CD1c-positive myeloid dendritic cell (primary cell): ENCODE data around the gene CTLA4.
A peak's percentile ranks its signal among the peaks of the same experiment; 100 is the strongest.

ENCODE experiments used
- DNase-seq: peaks from one replicate; pipeline ENCODE4 v3.0.0-alpha.2; 2016; ENCODE audit errors: extremely low spot score

CTLA4 gene

DNA sequence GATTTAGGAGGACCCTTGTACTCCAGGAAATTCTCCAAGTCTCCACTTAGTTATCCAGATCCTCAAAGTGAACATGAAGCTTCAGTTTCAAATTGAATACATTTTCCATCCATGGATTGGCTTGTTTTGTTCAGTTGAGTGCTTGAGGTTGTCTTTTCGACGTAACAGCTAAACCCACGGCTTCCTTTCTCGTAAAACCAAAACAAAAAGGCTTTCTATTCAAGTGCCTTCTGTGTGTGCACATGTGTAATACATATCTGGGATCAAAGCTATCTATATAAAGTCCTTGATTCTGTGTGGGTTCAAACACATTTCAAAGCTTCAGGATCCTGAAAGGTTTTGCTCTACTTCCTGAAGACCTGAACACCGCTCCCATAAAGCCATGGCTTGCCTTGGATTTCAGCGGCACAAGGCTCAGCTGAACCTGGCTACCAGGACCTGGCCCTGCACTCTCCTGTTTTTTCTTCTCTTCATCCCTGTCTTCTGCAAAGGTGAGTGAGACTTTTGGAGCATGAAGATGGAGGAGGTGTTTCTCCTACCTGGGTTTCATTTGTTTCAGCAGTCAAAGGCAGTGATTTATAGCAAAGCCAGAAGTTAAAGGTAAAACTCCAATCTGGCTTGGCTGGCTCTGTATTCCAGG lies at the start of gene CTLA4:
Gene CTLA4 (plus strand): TSS at position 211 of the 640 bp plus-strand sequence. CDS start 172 bp downstream, at position 383.
- peak; percentile 17 for DNase-seq

DNA sequence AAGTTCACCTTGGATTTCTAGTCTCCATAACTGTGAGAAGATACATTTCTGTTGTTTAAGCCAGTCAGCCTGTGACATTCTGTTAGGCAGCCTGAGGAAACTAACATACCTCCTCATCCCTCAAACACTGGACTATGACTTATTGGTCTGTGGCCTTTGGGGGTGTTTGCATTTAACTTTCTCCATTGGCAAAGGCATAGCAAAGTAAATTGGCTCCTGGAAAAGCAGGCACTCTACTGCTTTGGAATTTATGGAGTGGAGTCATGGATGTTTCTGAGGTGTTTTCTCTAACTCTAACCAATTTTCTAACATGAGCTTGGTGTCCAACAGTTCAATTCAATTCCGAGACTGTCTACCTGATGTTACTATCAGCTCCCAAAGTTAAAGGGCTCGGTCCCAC lies 48.9 kb upstream of the CTLA4 start:
- DNase-seq: no peak

DNA sequence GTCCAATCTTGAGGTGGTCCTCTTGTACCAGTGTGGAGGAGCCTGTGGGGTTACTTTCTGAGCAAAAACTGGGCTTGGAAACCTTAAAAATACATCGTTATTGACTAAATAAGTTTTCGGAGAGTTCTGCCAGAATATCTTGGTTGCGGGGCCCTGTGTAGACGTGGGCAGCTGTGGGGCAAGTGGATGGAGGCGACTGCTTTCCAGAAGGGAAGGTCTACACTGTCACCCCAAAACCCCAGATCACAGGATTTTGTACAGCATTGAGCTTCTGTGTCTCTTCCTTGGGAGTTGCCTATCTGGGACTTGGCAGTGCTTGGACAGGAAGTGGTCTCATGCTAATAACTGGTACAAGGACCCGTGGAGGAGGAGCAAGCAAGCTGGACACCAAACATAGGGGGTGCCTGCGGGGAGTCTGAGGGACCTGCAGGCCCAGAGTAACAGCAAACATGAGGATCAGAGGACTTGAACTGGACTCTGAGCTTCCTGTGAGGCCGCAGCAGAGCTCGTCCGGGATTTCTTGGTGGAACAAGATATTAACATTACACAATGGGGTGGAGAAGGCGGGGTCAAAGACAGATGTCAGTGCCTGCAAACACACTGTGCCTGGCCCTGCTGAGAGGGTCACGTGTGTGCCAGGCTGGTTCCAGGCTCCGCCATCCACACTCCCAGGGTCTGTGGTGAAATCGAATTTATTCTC lies 48.0 kb upstream of the CTLA4 start:
- DNase-seq: no peak

DNA sequence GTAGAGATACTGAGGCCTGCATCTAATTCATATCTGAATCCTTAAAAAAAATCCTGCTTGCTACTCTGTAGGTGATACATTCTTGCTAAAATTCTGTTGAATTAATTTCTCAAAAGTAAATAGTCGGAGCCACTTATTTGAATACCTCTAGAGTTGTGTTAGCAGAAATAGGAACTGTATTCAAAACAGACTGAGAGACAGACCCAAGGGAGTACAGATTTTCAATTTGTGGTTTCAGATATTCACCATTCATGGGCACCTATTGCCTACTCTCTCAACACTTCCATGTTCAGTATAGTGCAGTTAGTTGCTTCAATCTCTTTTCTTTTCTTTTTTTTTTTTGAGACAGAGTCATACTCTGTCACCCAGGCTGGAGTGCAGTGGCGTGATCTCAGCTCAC lies 46.6 kb upstream of the CTLA4 start:
- no peak for DNase-seq

DNA sequence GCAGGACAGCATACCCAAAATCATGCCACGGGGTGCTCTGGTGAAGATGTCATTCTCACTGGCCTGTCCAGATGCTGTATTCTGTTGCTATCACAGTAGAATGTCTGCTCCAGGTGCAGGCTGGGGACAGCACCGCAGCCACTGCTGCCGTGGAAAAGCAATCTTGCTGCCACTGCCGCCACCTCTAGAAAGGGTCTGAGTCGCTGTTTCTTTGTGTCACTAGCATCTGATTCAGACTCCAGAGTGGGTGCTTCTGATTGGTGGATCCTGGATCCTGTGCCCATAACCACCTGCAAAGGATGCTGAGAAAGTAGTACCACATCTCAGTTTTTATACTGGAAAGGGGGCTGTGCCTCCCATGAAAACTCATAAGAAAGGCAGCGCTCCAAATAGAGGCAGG lies 45.3 kb upstream of the CTLA4 start:
- DNase-seq: no peak

DNA sequence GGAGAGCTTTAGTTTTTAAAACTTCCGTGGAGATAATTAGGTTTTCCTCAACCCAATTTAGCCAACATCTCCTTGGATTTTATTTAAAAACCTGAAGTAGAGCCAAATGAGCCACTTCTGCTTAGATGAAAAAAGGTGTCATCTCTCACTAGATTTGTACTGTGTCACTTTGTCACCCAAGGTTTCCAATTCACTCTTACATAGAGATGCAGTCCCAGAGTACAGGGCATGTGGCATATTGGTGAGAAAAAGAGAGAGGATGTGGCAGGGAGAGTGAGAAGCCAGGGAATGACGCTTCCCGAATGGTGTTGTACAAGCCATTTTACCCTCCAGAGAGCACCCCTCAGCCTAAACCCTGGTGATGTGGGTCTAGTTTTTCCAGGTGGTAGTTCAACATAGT lies 44.4 kb upstream of the CTLA4 start:
- no peak for DNase-seq

DNA sequence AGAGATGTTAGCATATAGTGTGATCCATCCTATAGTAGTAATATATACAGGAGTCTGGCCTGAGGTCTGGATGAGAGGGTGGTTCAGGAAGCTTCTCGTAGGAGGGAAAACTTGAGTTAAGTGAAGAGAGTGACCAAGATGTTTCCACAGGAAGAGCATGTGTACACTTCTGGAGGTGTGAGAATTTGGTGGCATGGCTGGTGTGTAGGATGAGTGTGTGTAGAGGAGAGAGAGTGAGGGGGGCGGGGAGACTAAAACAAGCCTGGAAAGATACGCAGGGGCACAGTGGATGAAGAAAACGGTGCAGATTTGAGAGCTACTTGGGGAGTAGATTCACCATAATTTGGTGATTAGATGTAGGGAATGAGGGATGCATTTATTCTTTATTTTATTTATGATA lies 43.5 kb upstream of the CTLA4 start:
- DNase-seq: no peak

DNA sequence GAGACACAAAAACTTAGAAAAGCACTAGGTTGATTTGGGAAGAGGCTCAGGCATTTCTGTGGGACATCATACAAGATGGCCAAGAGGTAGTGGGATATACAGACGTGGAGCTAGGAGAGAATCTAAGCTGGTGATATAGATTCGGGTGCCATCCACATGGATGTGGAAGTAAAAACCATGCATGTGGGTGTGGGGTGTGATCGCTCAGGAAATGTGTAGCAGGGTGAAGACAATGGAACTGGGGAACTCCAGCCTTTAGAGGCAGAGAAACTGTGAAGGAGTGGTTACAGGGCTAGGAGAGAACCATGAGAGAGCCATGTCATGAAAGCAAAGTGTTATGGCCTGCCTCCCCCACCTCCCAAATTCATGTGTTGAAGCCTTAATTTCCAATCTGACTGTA lies 43.0 kb upstream of the CTLA4 start:
- DNase-seq: peak; percentile 42

DNA sequence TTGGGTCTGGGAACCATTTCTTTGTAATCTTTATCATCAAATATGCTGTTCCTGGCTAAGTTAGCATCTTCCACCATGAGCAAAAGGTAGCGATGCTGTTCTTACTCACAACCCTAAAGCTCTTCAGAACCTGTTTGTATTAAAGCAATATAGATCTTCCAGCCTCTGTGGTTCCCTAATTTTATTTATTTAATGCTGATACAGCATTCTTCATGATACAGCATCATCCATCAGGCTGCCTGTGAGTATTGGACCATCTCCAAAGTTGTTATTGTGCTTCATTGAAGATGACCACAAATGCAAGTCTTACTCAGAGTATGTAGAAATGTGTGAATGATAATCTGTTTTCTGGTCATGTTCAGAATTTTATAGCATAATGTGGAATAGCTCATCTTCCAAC lies 40.9 kb upstream of the CTLA4 start:
- no peak for DNase-seq

DNA sequence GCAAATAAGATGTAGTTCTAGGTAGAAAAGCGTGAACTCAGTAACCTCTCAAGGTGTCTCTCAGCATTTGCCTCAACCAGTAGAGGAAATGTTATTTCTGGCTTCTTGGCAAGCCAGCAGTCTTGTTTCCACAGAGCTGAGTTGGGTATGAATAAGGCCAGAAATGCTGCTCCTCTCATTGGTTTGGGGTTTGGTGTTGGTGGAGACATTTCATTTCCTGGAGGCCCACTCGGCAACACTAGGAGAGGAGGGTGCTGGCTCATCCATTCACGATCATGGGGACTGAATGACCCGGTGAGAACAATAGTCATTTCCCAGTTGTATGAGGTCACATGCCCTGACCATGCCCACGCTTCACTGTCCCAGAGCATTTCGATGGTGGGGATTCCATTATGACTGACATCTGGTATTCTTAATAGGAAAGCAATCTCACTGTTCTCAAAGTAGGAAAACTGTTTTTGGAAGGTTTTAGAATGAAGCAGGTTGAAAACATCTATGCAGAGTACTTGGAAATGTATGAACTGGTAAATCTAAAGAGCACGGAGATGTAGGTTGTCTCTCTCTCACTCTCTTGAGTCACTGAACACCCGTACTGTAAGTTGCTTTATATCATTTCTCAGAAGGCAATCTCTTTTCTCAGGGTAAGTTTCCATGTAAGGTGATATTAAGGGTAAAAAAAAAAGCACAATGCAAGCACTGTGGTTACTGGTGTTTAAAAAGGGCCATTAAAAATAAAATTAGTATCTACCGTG lies 37.1 kb upstream of the CTLA4 start:
- DNase-seq: no peak

DNA sequence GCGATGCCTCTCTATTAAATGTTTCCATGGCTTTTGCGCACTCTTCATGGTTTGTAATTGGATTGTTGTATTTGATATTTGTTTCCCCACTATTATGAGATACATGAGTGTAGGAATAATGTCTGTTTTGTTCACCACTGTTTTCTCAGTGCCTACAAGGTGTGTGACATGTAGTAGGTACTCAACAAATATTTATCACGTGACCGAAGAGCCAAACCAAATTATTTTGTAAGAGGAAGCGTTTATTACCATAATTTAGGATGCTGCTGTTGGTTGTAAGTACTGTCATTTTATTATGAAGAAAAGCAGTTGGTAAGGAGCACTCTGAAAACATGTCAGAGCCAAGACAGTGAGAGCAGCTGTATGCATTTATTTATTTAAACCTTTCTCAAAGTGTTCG lies 32.2 kb upstream of the CTLA4 start:
- no peak for DNase-seq

DNA sequence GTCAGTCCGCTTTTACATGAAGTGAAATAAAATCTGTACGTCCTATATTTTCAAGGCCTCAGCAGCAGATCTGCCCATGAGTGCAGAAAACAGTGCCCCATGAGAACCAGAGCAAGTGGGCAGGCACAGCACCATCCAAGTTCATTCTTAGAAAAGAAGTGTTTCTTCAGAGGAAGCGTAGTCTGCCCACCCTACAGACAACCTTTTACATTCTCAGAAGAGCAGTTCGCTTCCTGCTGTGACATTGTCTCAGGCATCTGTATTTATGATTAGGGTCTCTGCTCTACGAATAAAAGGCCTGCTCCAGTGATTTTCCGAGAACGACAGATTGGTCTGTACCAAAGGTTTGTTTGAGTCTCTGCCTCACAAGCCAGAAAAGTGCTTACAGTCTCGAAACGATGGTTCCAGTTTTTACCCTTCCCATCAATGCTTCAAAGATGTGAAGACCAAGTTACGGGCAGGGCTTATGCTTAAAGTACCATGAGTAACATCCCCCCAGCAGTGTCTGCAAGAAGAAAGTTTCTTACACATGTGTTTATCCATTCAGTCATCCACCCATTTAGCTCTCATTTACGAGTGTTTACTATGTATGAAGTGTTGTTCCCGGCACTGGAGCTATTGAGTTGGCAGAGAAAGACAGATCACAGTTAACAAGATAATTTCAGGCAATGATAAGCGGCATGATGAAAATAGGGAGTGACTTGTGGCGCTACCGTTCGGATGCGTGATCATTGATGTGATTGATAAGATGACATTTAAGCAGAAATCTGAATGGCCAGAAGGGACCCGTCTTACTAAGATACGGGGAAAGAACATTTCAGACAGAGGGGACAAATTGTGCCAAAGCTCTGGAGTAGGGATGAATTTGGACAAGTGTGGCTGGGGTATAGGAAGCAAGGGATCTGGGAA lies 31.4 kb upstream of the CTLA4 start:
- DNase-seq: no peak

DNA sequence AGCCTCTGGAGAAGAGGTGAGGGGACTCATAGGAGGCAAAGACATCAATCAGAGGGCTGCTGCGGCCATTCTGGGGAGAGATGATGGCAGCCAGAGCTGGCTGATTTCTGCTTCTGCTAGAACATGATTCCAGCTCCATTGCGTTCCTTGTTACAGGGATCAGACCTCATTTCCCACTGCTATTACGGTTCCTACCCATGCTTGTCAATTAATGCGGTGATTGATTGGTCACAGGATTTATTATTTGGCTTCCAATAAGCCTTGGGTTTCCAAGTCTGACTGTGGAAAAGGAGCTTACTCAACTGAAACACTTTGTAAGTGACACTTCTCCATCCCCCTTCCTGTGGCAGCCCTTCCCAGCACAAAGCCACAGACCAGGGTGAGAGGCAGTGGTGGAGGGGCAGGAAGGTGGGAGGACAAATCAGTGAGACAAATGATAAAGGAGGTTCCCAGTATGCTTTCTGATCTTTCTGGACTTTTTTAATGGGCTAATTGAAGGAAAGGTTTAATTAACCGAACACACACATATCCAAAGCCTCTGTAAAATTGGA lies 26.8 kb upstream of the CTLA4 start:
- no peak for DNase-seq

DNA sequence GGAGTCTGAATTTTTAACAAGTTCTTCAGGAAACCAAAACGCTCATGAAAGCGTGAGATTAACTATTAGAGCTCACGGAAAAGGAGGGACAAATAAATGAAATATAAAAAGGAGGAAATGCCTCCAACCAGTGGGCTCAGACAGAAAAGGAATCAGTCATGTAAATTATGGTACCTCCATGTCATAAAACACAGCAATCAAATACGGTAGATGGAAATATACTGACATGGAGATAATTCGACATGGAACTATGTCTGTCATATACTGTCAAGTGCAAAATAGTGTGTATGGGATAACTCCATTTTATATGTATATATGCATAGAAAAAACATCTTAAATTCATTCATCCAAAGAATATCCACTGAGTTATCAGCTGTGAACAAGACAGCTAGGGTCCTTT lies 25.9 kb upstream of the CTLA4 start:
- DNase-seq: no peak

DNA sequence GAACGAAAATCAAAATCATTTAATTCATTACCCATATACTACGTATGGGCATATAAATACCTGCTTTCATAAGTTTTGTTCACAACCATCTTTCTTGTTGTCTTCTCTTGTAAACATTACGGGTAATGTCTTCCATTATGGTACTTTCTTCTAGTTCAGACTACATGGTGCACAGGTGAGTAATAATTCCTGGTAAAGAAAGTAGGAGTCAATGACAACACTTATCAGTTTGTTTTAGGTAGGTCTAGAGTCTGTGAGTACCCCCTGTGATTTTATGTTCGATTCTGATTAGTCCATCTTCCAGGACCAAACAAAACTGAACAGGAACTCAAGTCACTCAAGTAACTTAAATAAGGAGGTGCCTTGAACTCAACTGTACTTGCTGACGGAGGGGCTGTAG lies 25.2 kb upstream of the CTLA4 start:
- no peak for DNase-seq

DNA sequence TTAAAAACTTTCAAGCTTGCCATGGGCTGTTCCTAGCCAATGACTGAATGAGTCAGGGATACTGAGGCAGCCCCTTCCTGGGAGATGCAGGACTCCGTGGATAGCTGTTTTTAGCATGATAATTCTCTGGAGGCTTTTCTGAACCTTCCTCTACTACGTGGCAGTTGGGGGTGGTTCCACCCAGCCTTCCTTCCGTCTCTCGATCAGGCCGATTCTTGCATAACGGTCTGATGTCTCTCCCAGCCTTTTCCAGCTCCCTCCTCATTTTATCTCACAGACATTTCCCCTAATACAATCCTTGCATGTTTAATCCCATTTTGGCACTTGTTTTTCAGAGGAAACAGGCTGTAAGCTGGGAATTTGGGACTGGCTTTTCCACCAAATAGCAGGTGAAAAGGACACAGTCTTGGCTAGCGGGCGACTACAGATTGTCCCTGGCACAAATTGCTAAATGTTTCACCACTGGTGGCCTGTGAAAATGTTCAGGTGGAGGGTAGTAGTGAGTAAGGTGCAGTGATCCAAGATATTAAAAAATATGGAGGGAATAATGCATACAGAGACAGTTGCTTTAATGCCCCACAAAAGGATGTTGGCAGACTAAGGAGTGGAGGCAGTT lies 21.0 kb upstream of the CTLA4 start:
- DNase-seq: no peak

DNA sequence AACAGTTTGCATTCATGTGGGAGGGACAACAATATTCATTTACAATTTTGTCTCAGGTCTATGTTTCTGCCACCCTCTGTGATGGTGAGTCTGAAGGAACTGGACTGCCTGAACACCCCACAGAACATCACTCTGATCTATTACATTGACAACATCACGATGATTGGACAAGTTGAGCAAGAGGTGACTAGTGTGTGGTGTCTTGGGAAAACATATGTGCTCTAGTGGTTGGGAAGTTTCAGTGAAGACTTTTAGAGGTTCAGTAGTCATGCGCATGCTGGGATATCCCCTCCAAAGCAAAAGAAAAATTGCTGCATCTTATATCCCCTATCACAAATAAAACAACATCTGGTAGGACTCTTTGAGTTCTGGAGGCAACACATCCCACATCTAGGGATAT lies 18.6 kb upstream of the CTLA4 start:
- no peak for DNase-seq

DNA sequence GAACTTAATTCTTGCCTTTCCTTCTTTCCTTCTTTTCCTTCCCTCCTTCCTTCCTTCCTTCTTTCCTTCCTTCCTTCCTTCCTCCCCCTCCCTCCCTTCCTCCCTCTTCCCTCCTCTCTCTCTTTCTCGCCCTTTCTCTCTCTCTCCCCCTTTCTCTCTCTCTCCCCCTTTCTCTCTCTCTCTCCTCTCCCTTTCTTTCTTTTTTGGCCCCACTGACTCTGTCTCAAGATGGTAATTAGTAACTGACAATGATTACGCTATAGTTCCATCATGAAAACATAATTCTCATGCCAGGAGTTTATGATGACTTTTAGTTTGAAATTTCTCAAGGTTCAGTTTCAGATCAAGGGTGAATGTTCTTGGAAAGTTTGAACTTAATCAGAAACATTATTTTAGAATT lies 14.8 kb upstream of the CTLA4 start:
- DNase-seq: no peak

DNA sequence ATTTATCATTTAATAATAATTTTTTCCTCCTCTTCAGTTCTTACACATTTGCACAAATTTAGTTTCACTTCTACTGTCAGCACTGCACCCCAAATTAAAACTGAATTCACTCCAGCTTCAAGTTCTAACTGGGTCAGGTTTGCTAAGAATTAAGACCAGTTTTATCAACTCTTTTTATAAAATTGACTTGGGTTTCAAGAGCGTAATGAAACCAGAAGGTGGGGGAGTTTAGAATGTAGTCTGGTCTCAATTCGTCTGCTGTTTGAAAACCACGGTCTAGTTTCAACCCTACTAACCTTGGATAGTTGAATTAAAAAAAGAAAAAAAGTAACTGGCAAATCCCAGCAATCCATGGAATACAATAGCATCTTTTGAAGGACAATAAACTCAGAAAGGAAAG lies 14.3 kb upstream of the CTLA4 start:
- no peak for DNase-seq

DNA sequence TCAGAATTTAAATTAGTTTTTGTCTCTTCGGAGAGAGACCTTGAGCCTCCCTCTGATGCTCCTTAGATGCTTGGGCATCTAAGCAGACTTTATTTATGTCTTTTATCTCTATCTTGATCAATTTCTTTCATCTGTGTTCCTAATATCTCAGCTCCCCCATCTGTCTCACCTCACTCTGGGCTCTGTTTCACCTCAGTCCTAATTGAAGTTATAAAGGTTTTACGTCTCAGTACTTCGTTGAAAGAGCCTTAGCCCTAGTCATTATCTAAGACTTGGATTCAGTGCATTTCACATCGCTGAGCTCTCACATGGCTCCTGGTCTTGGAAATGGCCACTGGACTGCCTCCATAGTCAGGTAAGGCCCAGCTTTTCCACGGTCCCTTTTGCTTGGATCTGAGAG lies 13.8 kb upstream of the CTLA4 start:
- DNase-seq: no peak

DNA sequence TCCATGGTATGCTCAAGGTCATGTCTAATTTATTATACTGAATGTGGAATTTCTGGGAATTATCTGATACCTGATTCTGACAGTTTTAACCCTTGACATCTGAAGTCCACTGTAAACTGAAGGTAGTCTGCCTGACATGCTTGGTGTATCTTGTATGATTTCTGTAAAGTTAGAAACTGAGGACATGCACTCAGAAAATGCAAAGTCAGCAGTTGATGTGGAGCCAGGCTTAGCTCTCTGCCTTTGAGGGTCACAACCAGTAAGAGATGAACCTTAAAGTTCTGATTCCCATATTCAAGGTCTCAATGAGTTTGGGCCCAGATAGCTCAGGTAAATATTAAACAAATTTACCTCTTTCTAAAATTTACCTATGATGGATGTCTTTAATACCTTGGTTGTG lies 12.3 kb upstream of the CTLA4 start:
- DNase-seq: no peak
